Activated CD8-positive, alpha-beta memory T cell treated with anti-CD3 and anti-CD28 coated beads, Interleukin-2, amount 50 U/mL, for 24 hours (primary cell): ENCODE data around the gene KRT6A.
"Not testable (repeated sequence)": the region's sequence is repeated elsewhere in the genome, so short reads cannot be mapped to it uniquely, and the experiment has no call there.

Source experiments
- DNase-seq: peaks from one replicate; pipeline ENCODE4 v3.0.0-alpha.2; 2020; ENCODE audit errors: extremely low read depth

The KRT6A gene

GRCh38 chr12:52502877-52503276, 9.8 kb upstream of the KRT6A start:
- DNase-seq: no peak

- no peak for DNase-seq
These were observed 8.4 kb upstream of the KRT6A start for GRCh38 chr12:52501490-52501889.

GRCh38 chr12:52500574-52500973, 7.5 kb upstream of the KRT6A start:
- DNase-seq: not testable (repeated sequence)

GRCh38 chr12:52499806-52500560, 6.9 kb upstream of the KRT6A start:
- no peak for DNase-seq

GRCh38 chr12:52498946-52499345, 5.9 kb upstream of the KRT6A start:
- no peak for DNase-seq

- no peak for DNase-seq
These were observed 4.9 kb upstream of the KRT6A start for GRCh38 chr12:52497975-52498374.

- no peak for DNase-seq
These were observed 3.6 kb upstream of the KRT6A start for GRCh38 chr12:52496590-52497071.

GRCh38 chr12:52496054-52496453, 3.0 kb upstream of the KRT6A start:
- no peak for DNase-seq

GRCh38 chr12:52495389-52495788, 2.3 kb upstream of the KRT6A start:
- no peak for DNase-seq

- no peak for DNase-seq
These were observed 1.5 kb upstream of the KRT6A start for GRCh38 chr12:52494518-52494917.

GRCh38 chr12:52494100-52494499, 1.0 kb upstream of the KRT6A start:
- no peak for DNase-seq

GRCh38 chr12:52492405-52492804, 652 bp downstream of the KRT6A start:
- not testable (repeated sequence) for DNase-seq

- not testable (repeated sequence) for DNase-seq
These were observed 1.6 kb downstream of the KRT6A start for GRCh38 chr12:52491495-52491894.

GRCh38 chr12:52488736-52489135, 4.3 kb downstream of the KRT6A start:
- no peak for DNase-seq

GRCh38 chr12:52487744-52488443, 5.2 kb downstream of the KRT6A start:
- DNase-seq: not testable (repeated sequence)

- no peak for DNase-seq
These were observed 5.8 kb downstream of the KRT6A start for GRCh38 chr12:52487211-52487610.

GRCh38 chr12:52486166-52487105, 6.6 kb downstream of the KRT6A start:
- no peak for DNase-seq

- no peak for DNase-seq
These were observed 13.0 kb downstream of the KRT6A start for GRCh38 chr12:52480073-52480472.

GRCh38 chr12:52477651-52478050, 15.4 kb downstream of the KRT6A start:
- no peak for DNase-seq

GRCh38 chr12:52474212-52474611, 18.8 kb downstream of the KRT6A start:
- DNase-seq: no peak

- no peak for DNase-seq
These were observed 19.3 kb downstream of the KRT6A start, which contains the start of gene KRT6C for GRCh38 chr12:52473768-52474167. Gene KRT6C (minus strand): TSS chr12:52473805. CDS start chr12:52473737, 68 bp downstream.

- no peak for DNase-seq
These were observed 23.2 kb downstream of the KRT6A start for GRCh38 chr12:52469853-52470252.
